Gastrocnemius medialis (tissue), 4 donors: Measurements from ENCODE around the gene FLT3. TPM values are rescaled to one million over a fixed set of nuclear protein-coding genes. Genes with fewer than 3 reads are reported as not detected.

Experiments used
- ATAC-seq, 2 donors: fragments of 150-250 bp; one replicate each; pipeline ENCODE4 v1.9.1; 2016
- DNase-seq, 2 donors: peaks; one replicate each; pipeline ENCODE4 v3.0.0-alpha.2; 2019
- H3K27ac ChIP-seq, 4 donors: fragments of 200-600 bp; sonication (generic); 1 replicate in 1 of 4; 2 replicates in 3 of 4; pipeline ENCODE4 v1.5.1; 2016 to 2018; ENCODE audit warnings: mild to moderate bottlenecking in 2 of 4, moderate library complexity in 1 of 4
- H3K27me3 ChIP-seq, 3 donors: fragments of 200-600 bp; sonication (generic) in 2 of 3; 1 replicate in 1 of 3; 2 replicates in 2 of 3; pipeline versions ENCODE4 v1.5.1 to v1.6.0; 2016 to 2019; ENCODE audit warnings: mild to moderate bottlenecking in 1 of 3, moderate library complexity in 1 of 3
- H3K36me3 ChIP-seq, 2 donors: fragments of 200-600 bp; sonication (generic) in 1 of 2; one replicate each; pipeline ENCODE4 v1.5.1; 2017 to 2018
- H3K4me1 ChIP-seq, 2 donors: fragments of 200-600 bp; sonication (generic) in 1 of 2; one replicate each; pipeline ENCODE4 v1.5.1; 2016 to 2017; ENCODE audit warnings: mild to moderate bottlenecking in 2 of 2
- H3K4me3 ChIP-seq, 4 donors: fragments of 200-600 bp; sonication (generic) in 3 of 4; 1 replicate in 1 of 4; 2 replicates in 3 of 4; pipeline ENCODE4 v1.5.1; 2016 to 2019; ENCODE audit warnings: mild to moderate bottlenecking in 2 of 4
- H3K9me3 ChIP-seq, 3 donors: fragments of 200-600 bp; sonication (generic) in 2 of 3; 1 replicate in 1 of 3; 2 replicates in 2 of 3; pipeline ENCODE4 v1.5.1; 2016 to 2019
- POLR2A ChIP-seq, 2 donors: fragments of 450-650 bp; IDR thresholded peaks; one replicate each; pipeline ENCODE4 v1.6.1; 2017; ENCODE audit warnings: antibody characterized with exemption in 2 of 2, mild to moderate bottlenecking in 2 of 2, moderate library complexity in 2 of 2
- in situ Hi-C, 4 donors: fragments of 200-750 bp; cut with MboI; loops; one replicate each; pipeline versions ENCODE4 v1.15.0 to v1.8.0; 2017; ENCODE audit warnings: low sequenced_read_pairs in 4 of 4
- intact Hi-C: fragments of 100-400 bp; cut with DNase I; formaldehyde crosslinking; loops from one replicate; pipeline ENCODE4 v1.15.1; 2023; ENCODE audit warnings: low total_unique reads
- total RNA-seq, 4 donors: library from RNA; depleted of rRNA; stranded (reverse); fragments of >200 nt; gene quantifications; one replicate each; pipeline versions ENCODE4 v1.1.0 to v1.2.3, GENCODE V29; 2016
- TF ChIP-seq, protein P1 (sequence below), 5 experiments: fragments of 450-650 bp in 3 of 5; fragments of 200-600 bp in 2 of 5; sonication (generic) in 2 of 5; IDR thresholded peaks in 4 of 5; conservative IDR thresholded peaks in 1 of 5; 1 replicate in 4 of 5; 2 replicates in 1 of 5; pipeline ENCODE4 v1.5.1; 2016 to 2019; ENCODE audit warnings: antibody characterized with exemption in 5 of 5, mild to moderate bottlenecking in 3 of 5, moderate library complexity in 3 of 5

Gene FLT3
- total RNA-seq, 4 donors from 2014 or later: 0.22 to 0.92 (median 0.37) TPM

DNA sequence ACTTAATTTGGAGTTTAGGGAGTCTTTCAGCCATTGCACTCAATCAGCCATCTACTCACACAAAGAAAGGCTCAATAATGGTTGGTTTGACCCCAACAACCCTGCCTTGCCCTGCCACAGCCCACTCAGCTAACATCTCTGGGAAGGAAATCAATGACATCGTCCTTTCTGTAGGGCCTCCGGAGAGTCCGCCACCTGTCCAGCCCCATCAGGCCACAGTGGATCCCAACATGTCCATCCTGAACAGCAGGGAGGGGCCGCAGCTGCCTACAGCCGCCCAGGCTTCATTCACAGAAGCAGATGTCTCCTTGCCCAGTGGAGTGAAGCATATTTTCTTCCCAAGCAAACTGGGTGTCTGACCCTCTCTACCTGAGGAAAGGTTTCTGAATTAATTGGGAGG, 127.1 kb downstream of the FLT3 start:
- intact Hi-C loops (no loop called here), in situ Hi-C loops (no loop called here)
- H3K4me1 ChIP-seq: peaks cover 0 to 14% of the 10 kb centered on the region in 2 donors
- DNase-seq (no peak), ATAC-seq (no peak)
- H3K4me3 ChIP-seq: no peak overlapping the region
- no peaks in the 10 kb centered on the region for H3K9me3 ChIP-seq
- H3K36me3 ChIP-seq: no peaks in the 10 kb centered on the region
- peaks cover 91 to 94% (median 91%) of the 10 kb centered on the region in 3 donors for H3K27me3 ChIP-seq
- TF ChIP-seq, protein P1, sequence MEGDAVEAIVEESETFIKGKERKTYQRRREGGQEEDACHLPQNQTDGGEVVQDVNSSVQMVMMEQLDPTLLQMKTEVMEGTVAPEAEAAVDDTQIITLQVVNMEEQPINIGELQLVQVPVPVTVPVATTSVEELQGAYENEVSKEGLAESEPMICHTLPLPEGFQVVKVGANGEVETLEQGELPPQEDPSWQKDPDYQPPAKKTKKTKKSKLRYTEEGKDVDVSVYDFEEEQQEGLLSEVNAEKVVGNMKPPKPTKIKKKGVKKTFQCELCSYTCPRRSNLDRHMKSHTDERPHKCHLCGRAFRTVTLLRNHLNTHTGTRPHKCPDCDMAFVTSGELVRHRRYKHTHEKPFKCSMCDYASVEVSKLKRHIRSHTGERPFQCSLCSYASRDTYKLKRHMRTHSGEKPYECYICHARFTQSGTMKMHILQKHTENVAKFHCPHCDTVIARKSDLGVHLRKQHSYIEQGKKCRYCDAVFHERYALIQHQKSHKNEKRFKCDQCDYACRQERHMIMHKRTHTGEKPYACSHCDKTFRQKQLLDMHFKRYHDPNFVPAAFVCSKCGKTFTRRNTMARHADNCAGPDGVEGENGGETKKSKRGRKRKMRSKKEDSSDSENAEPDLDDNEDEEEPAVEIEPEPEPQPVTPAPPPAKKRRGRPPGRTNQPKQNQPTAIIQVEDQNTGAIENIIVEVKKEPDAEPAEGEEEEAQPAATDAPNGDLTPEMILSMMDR (IDR thresholded peaks at IDR 0.05 in 4 of 5, conservative IDR thresholded peaks at IDR 0.05 in 1 of 5): no peak
- TF ChIP-seq POLR2A (IDR thresholded peaks at IDR 0.05): no peak
- H3K27ac ChIP-seq: no peak overlapping the region

DNA sequence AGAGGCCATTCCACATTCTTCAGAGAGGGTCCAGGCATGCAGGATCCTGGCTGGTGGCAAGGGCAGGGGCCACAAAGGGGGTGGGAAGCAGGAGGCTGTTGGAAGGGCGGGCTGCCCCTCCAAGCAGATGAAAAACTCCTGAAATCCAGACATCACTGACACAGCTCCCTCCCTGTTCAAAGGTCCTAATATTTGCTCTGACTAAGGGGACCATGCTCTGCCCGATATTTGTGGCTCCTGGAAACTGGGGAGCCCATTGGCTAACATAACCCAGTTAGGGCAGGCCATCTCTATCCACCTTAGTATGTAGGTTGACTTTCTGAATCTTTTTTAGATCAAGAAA, 127.9 kb downstream of the FLT3 start:
- H3K4me1 ChIP-seq: peaks cover 0 to 10% of the 10 kb centered on the region in 2 donors
- TF ChIP-seq POLR2A (IDR thresholded peaks at IDR 0.05): no peak
- TF ChIP-seq, protein P1 (IDR thresholded peaks at IDR 0.05 in 4 of 5, conservative IDR thresholded peaks at IDR 0.05 in 1 of 5): no peak
- ATAC-seq: no peak
- in situ Hi-C loops (no loop called here), intact Hi-C loops (no loop called here)
- no peak overlapping the region for H3K4me3 ChIP-seq
- no peaks in the 10 kb centered on the region for H3K9me3 ChIP-seq
- no peak for DNase-seq
- H3K36me3 ChIP-seq: no peaks in the 10 kb centered on the region
- no peak overlapping the region for H3K27ac ChIP-seq
- peaks cover 91 to 95% (median 94%) of the 10 kb centered on the region in 3 donors for H3K27me3 ChIP-seq

DNA sequence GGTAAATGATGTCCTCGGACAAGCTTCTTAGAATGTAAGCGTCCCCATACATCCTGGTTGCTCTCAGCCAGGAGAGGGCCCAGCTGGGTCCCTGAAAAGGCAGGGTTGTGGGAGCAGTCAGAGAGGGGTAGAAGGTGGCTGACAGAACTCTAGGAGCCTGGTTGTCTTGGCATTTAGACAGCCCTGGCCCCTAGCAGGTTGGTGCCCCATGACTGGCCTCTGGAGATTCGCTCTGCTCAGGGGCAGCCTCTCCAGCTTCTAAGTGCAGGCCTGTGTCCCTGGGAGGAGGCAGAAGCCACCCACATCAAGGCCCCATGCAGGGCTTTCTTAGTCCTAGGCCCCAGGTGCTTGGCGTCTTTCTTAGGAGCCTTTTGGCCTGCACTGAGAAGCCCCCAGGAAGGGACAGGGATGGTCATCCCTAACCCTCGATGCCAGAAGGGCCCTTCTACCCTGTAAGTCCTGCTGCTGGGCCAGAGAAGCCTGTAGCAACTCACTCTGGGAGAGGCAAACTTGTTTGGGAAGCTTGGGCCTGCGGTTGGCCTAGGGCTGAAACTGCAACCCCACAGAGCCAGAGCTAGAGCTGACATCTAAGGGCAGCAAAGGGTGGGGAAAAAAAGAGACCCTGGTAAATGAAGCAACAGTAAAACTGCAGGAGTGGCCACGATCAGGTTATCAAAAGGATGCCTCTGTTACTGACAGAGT, 128.4 kb downstream of the FLT3 start:
- no peak for TF ChIP-seq POLR2A (IDR thresholded peaks at IDR 0.05)
- TF ChIP-seq, protein P1 (IDR thresholded peaks at IDR 0.05 in 4 of 5, conservative IDR thresholded peaks at IDR 0.05 in 1 of 5): no peak
- Histone ChIP-seq H3K27ac (no peak overlapping the region), H3K9me3 (no peaks in the 10 kb centered on the region), H3K4me1 (peaks cover 0 to 9% of the 10 kb centered on the region in 2 donors), H3K4me3 (no peak overlapping the region), H3K36me3 (no peaks in the 10 kb centered on the region), H3K27me3 (peaks cover 94 to 95% (median 94%) of the 10 kb centered on the region in 3 donors)
- no peak for DNase-seq
- in situ Hi-C loops: no loop called here
- ATAC-seq: no peak
- intact Hi-C loops: no loop called here

DNA sequence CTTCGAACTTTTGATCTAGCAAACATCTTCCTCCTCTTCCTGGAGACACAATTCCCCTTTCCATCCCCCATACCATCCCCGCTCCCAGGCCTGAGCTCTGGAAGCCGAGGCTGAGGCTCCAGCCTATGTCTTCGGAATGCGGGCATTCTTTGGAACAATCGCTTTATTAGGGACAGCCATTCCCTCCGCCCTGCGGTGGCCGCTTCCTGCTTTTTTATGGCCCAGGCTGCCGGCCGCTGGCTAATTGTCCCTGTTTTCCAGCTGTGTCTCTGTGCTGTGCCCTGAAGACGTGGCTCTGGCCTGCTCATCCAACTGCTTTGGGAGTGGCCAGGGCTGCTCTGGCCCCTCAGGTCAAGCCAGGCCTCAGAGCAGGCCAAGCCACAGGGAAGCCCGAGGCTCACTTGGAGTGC, 129.1 kb downstream of the FLT3 start:
- H3K9me3 ChIP-seq: no peaks in the 10 kb centered on the region
- no peaks in the 10 kb centered on the region for H3K36me3 ChIP-seq
- in situ Hi-C loops (no loop called here), intact Hi-C loops (no loop called here)
- peaks cover 94 to 96% (median 95%) of the 10 kb centered on the region in 3 donors for H3K27me3 ChIP-seq
- ATAC-seq: no peak
- no peak for DNase-seq
- no peak overlapping the region for H3K4me3 ChIP-seq
- peaks cover 0 to 9% of the 10 kb centered on the region in 2 donors for H3K4me1 ChIP-seq
- no peak overlapping the region for H3K27ac ChIP-seq
- TF ChIP-seq, protein P1 (IDR thresholded peaks at IDR 0.05 in 4 of 5, conservative IDR thresholded peaks at IDR 0.05 in 1 of 5): no peak
- no peak for TF ChIP-seq POLR2A (IDR thresholded peaks at IDR 0.05)
